HG02870 (cell line): ENCODE data around the gene ITGAE.
"Not testable (repeated sequence)": the region's sequence is repeated elsewhere in the genome, so short reads cannot be mapped to it uniquely, and the experiment has no call there.

Experiments used
- ATAC-seq: cut with Tn5 transposase; IDR thresholded peaks from one replicate; pipeline ENCODE4 v1.9.1; 2021; ENCODE audit warnings: mild to moderate bottlenecking, moderate library complexity; ENCODE audit not compliant: unreplicated experiment

ITGAE gene

DNA sequence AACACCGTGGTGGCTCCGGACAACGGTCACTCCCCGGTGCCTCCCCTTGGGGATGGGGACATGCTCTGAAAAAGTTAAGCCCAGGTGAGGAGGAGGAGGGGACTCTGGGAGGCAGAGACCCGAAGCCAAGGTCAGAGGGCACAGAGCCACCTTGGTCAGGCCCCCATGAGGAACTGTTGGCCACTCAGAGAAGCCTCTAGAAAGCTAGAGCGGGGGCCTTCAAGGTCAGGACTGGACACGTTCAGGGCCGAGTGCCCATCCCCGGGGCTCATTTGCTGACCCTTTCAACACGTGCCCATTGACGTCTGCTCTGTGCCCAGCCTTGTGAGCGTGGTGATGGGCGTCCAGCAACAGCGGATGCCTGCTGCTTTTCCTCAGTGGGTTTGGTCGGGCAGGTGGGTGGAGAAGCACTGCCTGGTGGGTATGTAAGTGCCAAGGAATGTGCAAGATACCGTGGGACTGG, 39.0 kb downstream of the ITGAE start:
- ATAC-seq = no peak

DNA sequence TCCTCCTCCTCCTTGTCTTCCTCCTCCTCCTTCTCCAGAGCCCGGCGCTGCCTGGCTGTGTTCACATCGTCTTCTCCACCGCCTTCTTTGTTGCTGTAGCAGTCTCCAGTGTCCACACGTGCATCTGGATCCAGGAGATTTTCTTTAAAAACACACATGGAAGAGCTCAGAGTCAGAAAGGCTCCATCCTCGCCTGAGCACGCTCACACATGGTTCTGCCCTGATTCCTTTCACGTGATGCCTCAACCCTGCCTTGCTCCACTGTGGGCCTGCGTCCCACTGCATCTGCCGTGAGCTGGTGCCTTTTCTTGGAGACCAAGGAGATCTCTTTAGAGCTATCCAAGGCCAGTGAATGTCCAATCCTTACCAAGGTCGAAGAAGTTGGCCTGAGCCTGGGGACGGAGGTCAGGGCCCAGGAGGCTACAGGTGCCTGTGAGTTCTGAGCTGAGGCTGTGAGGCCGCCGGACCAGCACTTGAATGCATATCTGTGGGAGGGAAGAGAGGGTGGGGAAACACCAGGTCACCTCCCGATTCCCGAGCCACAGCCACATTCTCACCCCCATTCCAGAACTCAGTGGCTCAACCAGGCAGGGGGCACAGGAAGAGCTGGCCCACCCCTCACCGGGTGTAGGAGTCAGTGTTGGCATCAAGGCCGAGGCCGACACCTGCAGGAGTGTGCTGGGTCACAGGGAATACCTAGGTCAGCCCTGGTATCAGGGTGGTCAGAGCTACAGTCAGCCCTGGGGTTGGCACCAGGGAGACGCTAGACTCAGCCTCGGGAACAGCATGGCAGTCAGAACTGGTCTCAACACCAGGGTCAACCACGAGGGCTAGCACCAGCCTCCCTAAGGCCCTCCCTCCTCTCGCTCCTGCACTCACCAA, 39.7 kb downstream of the ITGAE start:
- no peak for ATAC-seq

DNA sequence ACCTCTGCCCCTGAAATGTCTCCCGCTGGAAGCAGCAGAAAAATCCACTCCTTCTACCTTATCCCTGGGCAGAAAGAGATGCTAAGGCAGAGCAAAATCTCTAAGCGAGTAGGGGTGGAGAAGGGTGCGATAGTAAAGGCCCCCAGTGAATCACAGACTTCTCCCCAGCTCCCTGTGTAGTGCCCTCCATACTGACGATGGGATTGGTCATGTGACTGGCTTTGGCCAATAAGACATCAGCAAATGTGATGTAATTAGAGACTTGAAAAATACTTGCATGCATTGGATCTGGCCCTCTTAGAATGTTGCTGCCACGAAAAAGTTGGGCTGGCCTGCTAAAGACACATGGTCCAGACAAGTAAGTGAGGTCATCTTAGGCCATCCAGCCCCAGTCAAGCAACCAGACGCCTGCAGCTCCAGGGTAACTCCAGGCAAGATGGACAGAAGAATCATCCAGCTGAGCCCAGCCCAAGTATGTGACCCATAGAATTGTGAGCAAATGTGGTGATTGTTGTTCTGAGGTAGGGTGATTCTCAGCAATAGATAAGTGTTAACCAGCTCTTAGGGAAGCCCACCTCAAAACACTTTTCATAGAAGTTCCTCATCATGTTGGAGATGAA, 41.3 kb downstream of the ITGAE start:
- ATAC-seq = no peak

DNA sequence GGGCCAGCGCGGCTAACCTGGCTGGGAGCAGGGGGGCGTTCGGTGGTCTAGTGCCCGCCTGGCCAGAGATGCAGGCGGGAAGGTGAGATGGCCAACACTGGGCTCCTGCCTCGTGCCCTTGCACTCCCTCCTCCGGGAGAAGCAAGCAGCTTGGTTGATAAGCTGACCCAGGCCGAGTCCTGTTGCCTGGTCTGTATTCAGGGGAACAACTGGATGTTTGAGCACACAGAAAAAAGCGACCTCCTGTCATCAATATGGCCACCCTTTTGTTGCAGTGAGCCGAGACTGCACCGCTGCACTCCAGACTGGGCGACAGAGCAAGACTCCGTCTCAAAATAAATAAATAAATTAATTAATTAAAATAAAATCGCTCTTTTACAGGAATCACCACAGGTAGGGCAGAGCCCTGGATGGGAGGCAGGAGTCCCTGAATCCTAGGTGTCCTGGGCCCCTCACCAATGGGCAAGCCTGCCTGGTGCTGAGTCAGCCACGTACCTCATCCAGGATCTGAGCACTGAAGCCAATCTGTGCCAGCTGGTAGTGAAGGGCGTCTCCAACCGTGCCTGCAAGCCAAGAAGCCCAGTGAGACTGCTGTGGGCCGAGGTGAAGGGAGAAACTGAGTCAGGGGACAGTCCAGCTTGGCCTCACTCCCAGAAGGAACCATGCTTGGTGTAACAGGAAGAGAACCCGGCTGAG, 45.5 kb downstream of the ITGAE start:
- ATAC-seq = no peak

DNA sequence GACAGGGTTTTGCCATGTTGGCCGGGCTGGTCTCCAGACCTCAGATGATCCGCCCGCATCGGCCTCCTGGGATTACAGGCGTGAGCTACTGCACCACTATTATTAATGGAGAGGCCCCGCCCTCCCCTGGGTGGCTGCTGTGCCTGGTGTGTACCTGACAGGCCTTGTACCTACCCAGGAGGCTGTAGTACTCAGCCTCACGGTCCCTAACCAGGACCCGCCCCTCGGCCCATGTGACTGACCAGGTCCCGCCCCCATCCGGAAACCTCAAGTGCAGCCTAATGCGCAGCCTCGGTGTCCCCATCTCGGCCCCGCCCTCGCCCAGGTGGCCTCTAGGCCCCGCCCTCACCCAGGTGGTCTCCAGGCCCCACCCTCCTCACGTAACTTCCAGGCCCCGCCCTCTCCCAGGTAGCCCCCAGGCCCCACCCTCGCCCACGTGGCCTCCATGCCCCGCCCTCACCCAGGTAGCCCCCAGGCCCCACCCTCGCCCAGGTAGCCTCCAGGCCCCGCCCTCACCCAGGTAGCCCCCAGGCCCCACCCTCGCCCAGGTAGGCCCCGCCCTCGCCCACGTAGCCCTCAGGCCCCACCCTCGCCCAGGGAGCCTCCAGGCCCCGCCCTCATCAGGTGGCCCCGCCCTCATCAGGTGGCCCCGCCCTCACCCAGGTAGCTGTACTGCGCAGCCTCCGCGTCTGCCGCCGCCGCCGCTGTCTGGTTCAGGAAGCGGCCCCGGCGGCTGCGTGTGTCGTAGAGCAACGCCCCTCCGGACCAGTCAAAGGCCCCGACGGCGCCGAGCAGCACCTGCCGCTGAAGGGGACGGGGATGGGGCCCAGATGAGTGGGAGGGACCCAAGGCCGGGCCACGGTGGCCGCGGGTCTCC, 46.3 kb downstream of the ITGAE start:
- no peak for ATAC-seq

DNA sequence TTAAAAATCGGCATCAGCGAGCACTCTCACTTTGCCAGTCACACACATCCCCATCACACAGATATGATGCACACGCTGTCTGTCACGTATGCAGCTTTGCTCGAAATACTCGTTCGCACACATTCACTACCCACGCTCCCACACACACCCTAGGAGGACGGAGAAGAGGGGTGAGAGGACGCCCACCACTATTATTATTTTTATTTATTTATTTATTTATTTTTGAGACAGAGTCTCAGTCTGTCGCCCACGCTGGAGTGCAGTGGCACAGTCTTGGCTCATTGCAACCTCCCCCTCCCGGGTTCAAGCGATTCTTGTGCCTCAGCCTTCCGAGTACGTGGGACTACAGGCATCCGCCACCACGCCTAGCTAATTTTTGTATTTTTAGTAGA, 46.9 kb downstream of the ITGAE start:
- ATAC-seq = no peak

DNA sequence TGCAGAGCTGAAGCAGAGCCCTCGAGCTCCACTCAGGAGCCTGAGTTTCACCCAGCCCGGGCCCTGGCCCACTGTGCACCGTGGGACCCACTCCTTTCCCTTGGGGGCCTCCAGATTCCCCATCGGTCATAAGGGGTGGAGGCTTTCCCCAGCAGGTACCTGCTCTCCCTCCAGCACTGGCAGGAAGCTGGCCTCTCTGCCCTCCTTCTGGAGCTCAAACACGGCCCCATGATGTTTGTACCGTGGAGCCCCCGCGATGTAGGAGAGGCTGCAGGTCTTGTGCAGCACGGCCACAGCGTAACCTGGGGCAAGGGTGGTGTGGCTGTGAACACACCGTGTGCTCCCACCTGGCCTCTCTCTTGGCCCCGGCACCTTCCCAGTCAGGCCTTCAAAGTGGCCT, 47.4 kb downstream of the ITGAE start:
- no peak for ATAC-seq

DNA sequence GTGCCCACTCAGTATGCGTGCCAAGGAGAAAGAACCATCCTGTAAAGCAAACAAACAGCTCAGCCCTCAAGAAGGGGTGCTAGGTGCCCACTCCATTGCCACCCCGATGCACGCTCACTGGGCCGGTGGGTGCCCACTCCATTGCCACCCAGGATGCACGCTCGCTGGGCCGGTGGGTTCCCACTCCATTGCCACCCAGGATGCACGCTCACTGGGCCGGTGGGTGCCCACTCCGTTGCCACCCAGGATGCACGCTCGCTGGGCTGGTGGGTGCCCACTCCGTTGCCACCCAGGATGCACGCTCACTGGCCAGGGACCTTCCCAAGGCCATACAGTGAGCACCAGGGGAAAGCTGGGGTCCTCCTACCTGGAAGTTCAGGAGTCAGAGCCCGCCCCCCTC, 49.2 kb downstream of the ITGAE start:
- ATAC-seq = no peak

DNA sequence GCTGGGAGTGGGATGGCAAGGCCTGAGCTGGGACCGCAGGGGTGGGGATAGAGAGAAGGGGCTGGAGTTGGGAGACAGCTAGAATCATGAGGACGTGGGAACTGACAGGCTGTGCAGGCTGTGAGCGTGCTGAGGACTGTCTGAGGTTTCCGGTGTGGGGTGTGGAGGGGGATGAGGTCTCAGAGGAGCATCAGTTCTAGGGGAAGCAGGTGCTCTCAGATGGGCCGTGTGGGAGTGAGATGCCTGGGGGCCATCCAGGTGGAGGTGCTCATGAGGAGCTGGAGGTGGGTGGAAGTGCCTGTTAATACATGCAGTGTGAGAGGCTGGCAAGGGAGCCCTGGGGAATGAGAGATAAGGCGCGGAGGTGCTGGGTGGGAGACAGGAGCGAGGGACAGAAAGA, 50.1 kb downstream of the ITGAE start:
- no peak for ATAC-seq

DNA sequence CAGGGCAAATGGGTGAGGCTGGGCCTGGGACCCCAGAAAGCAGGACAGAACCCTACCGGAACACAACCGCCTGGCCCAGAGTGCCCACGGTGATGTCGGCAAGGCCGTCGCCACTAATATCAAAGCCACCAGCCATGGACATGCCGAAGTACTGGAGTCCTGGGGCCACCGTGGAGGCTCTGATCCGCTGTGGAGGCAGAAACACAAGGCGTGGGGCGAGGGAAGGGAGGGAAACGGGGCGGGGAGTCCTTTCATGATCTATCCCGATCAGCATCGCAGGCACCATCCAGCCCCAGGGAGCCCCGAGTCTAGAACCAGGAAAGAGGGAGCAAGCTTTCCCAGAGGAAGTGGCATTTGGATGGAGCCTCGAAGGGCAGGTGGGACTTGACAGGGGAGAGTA, 50.7 kb downstream of the ITGAE start:
- ATAC-seq = no peak

DNA sequence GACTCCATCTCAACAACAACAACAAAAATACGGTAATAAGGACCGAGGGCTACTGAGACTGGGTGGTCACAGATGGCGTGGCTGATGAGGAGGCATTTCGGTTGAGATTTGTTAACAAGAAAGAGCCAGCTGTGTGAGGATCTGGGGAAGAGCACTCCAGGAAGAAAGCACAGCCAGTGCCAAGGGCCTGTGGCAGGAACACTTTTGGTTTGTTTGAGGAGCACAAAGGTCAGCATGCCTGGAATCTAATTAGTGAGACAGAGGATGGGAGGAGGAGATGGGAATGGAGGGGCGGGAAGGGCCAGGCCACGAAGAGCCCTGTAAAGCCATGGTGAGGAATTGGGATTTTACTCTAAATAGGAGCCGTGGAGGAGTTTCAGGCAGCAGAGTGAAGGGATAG, 52.4 kb downstream of the ITGAE start:
- no peak for ATAC-seq

DNA sequence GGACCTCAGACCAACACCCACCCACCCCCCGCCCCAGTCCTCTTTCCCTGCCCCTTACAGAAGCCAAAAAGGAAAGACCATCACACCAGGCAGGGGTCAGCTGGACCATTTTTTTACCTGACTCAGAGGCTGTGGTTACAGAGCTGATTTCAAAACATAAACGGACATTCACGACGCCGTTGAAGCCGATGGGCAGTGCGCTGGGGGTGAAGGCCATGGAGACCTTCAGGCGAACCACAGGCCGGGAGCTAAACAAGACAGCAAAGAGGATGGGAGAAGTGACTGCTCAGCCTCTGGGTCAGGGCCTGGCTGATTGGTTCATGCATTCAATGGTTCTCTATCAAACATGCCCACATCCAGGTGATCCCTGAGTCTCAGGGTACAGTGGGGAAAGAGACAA, 53.2 kb downstream of the ITGAE start:
- no peak for ATAC-seq

DNA sequence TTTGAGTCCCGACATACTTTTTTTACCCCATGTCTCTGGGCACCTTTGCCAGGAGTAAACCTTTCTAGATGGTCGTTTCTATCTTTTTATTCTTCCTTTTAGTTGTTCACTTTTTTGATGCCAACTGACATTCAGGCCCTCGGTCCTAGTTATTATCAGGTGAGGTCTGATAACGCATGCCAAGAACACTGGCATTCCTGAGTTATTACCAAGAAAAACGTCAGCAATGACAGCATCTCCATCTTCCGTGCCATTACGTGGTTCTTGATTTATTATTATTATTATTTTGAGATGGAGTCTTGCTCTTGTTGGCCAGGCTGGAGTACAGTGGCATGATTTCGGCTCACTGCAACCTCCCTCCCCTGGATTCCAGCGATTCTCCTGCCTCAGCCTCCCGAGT, 55.9 kb downstream of the ITGAE start:
- ATAC-seq = no peak

DNA sequence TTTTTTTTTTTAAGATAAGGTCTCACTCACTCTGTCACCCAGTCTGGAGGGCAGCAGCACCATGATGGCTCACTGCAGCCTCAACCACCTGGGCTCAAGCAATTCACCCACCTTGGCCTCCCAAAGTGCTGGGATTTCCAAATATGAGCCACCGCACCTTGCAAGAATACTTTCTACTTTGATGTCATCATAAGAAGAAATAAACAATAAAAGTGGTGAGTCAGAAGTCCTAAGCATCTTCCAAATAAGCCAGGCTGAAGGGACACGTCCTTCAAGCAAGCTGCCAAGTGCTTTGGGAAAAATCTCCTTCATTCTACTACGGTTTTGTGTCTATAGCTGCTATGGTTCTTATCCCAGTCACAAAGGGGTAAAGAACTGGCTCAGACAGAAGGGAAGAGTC, 57.0 kb downstream of the ITGAE start:
- no peak for ATAC-seq

DNA sequence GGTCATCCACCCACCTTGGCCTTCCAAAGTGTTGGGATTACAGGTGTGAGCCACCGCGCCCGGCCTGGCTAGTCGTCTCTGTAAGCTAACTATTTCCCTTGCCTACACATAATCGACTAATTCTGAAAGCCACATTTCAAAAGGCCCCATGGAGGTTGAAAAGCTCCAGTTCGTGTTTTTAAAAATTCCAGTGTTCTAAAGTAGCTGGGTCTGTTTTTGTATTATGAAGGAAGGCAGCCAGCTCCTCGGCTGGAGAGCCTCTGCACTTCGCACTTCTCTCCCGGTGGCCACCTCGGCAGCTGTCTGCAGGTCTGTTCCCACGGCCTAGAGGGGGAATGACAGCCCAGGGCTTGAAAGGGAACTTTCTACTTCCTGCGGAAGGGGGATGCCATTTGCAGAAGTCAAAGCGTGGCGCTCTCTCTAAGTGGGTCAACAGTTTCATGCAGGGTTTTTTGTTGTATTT, 60.3 kb downstream of the ITGAE start:
- no peak for ATAC-seq

DNA sequence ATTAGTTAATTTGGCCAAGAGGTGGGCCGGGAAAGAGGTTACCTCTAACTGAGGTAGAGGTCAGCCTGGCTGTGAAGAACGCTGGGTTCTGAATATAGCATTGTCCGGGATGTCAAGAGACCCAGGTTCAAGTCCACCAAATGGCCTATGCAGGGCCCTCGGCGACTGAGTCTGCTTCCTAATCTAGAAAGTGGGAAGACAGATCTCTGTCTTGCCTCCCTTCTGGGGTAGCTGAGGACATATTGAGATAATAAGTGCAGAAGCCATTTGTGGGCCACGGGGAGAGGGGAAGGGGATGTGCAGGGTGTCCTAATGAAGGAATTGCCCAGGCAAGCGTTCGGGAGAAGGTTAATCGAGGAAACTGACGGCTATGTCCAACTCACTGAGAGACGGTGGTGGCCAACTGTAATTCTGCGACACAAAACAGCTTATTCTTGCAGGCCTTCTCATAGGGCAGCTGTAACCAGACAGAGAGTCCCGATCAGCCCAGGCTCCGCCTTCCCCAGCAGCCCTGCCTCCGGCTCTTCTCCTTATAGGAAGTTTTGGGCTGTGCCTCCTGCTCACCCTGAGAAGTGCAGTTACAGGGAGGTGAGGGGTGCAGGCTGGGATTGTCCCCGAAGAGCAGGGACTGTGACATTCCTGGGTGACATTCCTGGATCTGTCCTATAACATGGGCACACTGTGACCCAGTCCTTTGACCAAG, 61.4 kb downstream of the ITGAE start:
- ATAC-seq = no peak

DNA sequence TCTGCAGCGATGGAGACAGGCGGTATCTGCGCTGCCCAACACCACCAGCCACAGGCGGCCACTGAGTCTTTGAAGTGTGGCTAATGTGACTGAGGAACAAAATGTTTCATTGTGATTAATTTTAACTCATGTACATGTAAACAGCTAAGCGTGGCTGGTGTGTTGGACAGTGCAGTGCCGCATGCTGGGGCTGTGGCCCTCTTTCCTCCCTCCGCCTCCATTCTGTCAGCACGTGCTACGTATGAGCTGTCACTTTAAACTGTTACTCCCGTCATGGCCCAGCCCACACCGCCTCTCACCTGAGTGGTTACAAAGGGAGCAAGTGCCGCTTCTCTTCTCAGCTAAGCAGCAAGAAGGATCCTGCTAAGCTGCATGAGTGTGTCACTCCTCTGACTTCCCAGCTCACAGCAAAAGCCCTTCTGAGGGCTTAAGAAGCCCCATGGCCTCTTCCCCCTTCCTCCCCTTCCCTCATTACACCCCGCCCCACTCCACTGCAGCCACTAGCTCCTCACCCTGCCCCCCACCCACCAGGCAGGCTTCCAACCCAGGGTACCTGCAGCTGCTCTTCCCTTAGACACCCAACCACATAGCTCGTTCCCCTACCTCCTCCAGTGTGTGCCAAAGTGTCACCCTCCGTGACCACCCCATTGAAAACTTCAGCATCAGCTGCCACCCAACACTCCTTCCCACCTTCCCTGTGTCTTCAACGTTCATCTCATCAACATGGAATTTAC, 62.3 kb downstream of the ITGAE start:
- no peak for ATAC-seq

DNA sequence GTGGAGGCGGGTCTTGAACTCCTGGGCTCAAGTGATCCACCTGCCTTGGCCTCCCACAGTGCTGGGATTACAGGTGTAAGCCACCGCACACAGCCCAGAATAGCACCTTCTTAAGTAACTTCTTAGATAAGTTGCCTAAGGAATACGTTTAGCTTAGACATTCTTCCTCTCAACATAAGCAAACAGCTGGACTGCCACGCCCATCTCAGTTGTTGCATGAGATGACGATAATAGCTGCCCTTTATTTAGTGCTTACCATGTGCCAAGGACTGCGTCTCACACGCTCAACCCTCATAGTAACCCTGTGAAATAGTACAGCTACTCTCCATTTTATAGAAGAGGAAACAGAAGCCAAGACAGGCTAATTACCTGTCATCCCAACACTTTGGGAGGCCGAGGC, 65.5 kb downstream of the ITGAE start:
- ATAC-seq = no peak

DNA sequence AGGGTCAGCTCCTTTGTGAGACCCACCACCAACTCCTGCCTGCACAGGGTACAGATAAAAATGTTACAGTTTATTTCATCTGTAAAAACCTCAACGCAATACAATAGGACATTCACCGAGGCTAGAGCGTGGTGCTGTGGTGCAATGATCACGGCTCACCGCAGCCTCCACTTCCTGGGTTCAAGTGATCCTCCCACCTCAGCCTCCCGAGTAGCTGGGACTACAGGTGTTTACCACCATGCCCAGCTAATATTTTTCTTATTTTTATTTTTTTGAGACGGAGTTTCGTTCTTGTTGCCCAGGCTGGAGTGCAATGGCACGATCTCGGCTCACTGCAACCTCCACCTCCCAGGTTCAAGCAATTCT, 66.1 kb downstream of the ITGAE start:
- ATAC-seq = not testable (repeated sequence)

DNA sequence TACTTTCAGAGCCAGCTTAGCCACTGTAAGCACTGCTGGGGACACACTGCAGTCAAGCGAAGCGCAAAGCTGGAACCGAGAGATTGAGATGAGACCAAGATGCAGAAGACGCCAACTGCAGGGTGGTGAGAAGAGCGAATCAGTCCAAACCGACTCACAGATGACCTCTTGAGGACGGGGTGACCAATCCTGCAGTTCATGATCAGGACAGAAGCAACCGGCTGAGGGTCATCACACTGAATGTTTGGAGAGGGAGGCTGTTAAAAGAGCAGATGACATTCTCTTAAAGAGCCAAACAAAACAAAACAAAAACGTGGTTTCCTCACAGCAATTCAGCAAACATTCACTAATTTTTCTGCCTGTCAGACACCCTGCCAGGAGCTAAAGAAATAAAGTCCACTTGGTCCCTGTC, 68.8 kb downstream of the ITGAE start:
- ATAC-seq = no peak
